Hepatocyte (in vitro differentiated cells): ENCODE measurements around the gene OXSM. TPM values are rescaled to one million over a fixed set of nuclear protein-coding genes. Genes with fewer than 3 reads are reported as not detected.

Experiments used
- DNase-seq: peaks from one replicate; pipeline ENCODE4 v3.0.0-alpha.2; 2016; ENCODE audit warnings: low spot score
- H2AFZ ChIP-seq: fragments of 200-600 bp; sonication (generic); 2 replicates; pipeline ENCODE4 v1.6.0; 2016; ENCODE audit warnings: antibody characterized with exemption, mild to moderate bottlenecking
- H3K27ac ChIP-seq: fragments of 200-600 bp; sonication (generic); 2 replicates; pipeline ENCODE4 v1.5.1; 2016; ENCODE audit warnings: mild to moderate bottlenecking
- H3K27me3 ChIP-seq: fragments of 200-600 bp; sonication (generic); 2 replicates; pipeline ENCODE4 v1.6.1; 2016
- H3K36me3 ChIP-seq: fragments of 200-600 bp; sonication (generic); replicated peaks from 2 replicates; pipeline ENCODE4 v1.5.1; 2016; ENCODE audit warnings: low read depth; ENCODE audit not compliant: insufficient read depth
- H3K4me1 ChIP-seq: fragments of 200-600 bp; sonication (generic); 2 replicates; pipeline ENCODE4 v1.5.1; 2016; ENCODE audit warnings: mild to moderate bottlenecking, moderate library complexity; ENCODE audit not compliant: insufficient read depth
- H3K4me2 ChIP-seq: fragments of 200-600 bp; sonication (generic); 2 replicates; pipeline ENCODE4 v1.6.0; 2016
- H3K4me3 ChIP-seq: fragments of 200-600 bp; sonication (generic); 2 replicates; pipeline ENCODE4 v1.5.1; 2016; ENCODE audit warnings: mild to moderate bottlenecking
- H3K79me2 ChIP-seq: fragments of 200-600 bp; sonication (generic); 2 replicates; pipeline ENCODE4 v1.6.0; 2017; ENCODE audit warnings: mild to moderate bottlenecking
- H3K9me2 ChIP-seq: fragments of 200-600 bp; sonication (generic); replicated peaks from 2 replicates; pipeline ENCODE4 v1.6.0; 2017; ENCODE audit warnings: mild to moderate bottlenecking; ENCODE audit not compliant: insufficient read depth
- H3K9me3 ChIP-seq: fragments of 200-600 bp; sonication (generic); 2 replicates; pipeline ENCODE4 v1.5.1; 2016; ENCODE audit warnings: low read depth, mild to moderate bottlenecking
- H4K20me1 ChIP-seq: fragments of 200-600 bp; sonication (generic); 2 replicates; pipeline ENCODE4 v1.6.0; 2016; ENCODE audit warnings: mild to moderate bottlenecking; ENCODE audit not compliant: insufficient read depth, poor library complexity, severe bottlenecking
- EZH2 ChIP-seq: fragments of 200-600 bp; sonication (generic); IDR thresholded peaks from 2 replicates; pipeline ENCODE4 v1.6.1; 2016; ENCODE audit warnings: antibody characterized with exemption, mild to moderate bottlenecking, borderline replicate concordance
- EZH2phosphoT487 ChIP-seq: fragments of 200-600 bp; sonication (generic); IDR thresholded peaks from one replicate; pipeline ENCODE4 v1.6.1; 2018; ENCODE audit warnings: antibody characterized with exemption, mild to moderate bottlenecking, low read depth, moderate library complexity; ENCODE audit not compliant: unreplicated experiment, severe bottlenecking
- WGBS: methylation state at CpG from one replicate; pipeline ENCODE4 v1.1.6; 2016; ENCODE audit warnings: low lambda C conversion rate; ENCODE audit errors: missing lambda C conversion rate; 5-methylcytosine and 5-hydroxymethylcytosine counted together
- polyA plus RNA-seq: library from polyadenylated mRNA; unstranded; fragments of >200 nt; fragmentation: Nextera tagmentation; extraction: Ambion mirVana; gene quantifications from 2 replicates; pipeline ENCODE4 v1.2.1, GENCODE V29; 2016
- total RNA-seq: library from RNA; depleted of rRNA; stranded (reverse); fragments of >200 nt; gene quantifications from 2 replicates; pipeline ENCODE4 v1.2.3, GENCODE V29; 2014
- TF ChIP-seq, protein P1 (sequence below): fragments of 200-600 bp; sonication (generic); IDR thresholded peaks from 2 replicates; pipeline ENCODE4 v1.5.1; 2016; ENCODE audit warnings: antibody characterized with exemption, mild to moderate bottlenecking; ENCODE audit not compliant: poor library complexity

Gene OXSM
- total and polyA plus RNA-seq, 2 experiments from 2014 or later = 6.5 to 8.8 TPM

DNA sequence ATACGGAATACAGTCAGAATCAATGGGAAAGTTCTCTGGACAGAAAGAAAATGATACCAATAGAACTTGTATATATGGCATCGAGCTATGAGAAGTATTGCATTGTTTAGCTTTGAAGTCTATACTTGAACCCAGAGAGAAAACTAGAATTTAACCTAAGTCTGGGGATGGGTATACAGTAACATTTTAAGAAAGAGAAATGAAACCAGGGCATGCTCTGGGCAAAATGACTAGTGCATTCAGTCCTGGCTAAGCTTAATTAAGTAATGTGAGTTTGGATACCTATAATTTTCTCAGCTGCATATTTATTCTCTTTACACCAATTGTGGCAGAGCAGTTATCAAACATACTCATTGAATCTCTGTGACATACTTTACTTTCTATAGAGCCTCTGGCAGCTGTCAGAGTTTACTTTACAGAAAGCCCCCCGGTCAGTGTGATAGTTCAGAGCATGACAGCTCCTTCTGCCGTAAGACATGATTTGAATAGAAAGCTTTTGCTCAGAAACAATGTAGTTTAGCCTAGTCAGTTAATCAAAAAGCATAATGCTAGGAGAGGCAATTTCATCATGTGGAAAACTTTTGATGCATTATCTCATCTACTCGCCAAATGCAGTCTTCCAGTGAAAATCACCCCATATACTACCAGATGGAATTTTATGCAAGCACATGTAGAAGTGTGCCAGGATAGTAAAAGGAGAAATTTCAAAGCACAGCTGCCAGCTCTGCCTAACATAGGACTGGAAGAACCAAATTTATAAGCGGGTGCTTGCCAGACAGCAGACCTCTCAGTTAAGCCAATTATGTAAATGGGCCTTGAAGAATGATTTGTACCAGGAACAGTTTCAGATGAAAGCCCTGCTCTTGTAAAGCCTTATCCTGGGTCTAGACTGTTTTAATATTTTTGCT, 40.7 kb downstream of the OXSM start:
- H2AFZ ChIP-seq = no peak overlapping the region

DNA sequence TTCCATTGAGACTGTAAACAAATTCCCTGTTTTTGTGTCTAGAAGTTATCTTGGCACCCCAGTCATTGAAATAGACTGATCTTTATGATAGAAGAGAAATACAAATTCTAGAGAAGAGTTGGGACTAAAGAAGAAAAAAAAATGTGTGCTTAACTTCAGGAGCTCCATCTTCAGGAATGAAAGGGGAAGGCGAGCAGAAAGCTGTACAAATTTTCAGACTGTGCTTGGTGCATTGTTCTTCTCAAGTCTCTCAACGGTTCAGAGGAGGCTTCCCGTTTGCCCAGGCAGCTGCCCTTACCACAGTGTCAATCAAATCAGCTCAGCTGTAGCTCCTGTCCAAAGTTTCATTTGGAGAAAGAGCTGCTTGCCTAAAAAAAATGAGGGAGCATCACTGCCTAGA, 41.7 kb downstream of the OXSM start:
- Histone ChIP-seq H3K36me3 (no peaks in the 10 kb centered on the region), H3K4me1 (no peaks in the 10 kb centered on the region), H3K9me2 (no peaks in the 10 kb centered on the region), H4K20me1 (no peaks in the 10 kb centered on the region), H3K27me3 (no peaks in the 10 kb centered on the region), H3K27ac (peak overlapping the region; percentile 44), H3K79me2 (no peaks in the 10 kb centered on the region), H2AFZ (no peak overlapping the region), H3K4me3 (no peak overlapping the region), H3K4me2 (peak overlapping the region; percentile 14), H3K9me3 (no peaks in the 10 kb centered on the region)
- DNase-seq = peak; percentile 22
- TF ChIP-seq, protein P1, sequence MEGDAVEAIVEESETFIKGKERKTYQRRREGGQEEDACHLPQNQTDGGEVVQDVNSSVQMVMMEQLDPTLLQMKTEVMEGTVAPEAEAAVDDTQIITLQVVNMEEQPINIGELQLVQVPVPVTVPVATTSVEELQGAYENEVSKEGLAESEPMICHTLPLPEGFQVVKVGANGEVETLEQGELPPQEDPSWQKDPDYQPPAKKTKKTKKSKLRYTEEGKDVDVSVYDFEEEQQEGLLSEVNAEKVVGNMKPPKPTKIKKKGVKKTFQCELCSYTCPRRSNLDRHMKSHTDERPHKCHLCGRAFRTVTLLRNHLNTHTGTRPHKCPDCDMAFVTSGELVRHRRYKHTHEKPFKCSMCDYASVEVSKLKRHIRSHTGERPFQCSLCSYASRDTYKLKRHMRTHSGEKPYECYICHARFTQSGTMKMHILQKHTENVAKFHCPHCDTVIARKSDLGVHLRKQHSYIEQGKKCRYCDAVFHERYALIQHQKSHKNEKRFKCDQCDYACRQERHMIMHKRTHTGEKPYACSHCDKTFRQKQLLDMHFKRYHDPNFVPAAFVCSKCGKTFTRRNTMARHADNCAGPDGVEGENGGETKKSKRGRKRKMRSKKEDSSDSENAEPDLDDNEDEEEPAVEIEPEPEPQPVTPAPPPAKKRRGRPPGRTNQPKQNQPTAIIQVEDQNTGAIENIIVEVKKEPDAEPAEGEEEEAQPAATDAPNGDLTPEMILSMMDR = peak; percentile 46
- TF ChIP-seq EZH2 = no peak
- 30% methylated on average over 3 of the region's 3 CpGs for WGBS

More for the DNA sequence above, 40.7 kb downstream of the OXSM start:
- H3K9me3 ChIP-seq = no peaks in the 10 kb centered on the region
- DNase-seq = peak; percentile 18
- no peaks in the 10 kb centered on the region for H3K27me3 ChIP-seq
- peak overlapping the region; percentile 59 for H3K27ac ChIP-seq
- H3K4me1 ChIP-seq = no peaks in the 10 kb centered on the region
- no peaks in the 10 kb centered on the region for H3K9me2 ChIP-seq
- peak overlapping the region; percentile 14 for H3K4me2 ChIP-seq
- WGBS = 70% methylated on average over 6 of the region's 6 CpGs
- no peak overlapping the region for H3K4me3 ChIP-seq
- H3K36me3 ChIP-seq = no peaks in the 10 kb centered on the region
- H4K20me1 ChIP-seq = no peaks in the 10 kb centered on the region
- TF ChIP-seq EZH2 = no peak
- TF ChIP-seq, protein P1 = no peak
- TF ChIP-seq EZH2phosphoT487 = no peak
- H3K79me2 ChIP-seq = no peaks in the 10 kb centered on the region

DNA sequence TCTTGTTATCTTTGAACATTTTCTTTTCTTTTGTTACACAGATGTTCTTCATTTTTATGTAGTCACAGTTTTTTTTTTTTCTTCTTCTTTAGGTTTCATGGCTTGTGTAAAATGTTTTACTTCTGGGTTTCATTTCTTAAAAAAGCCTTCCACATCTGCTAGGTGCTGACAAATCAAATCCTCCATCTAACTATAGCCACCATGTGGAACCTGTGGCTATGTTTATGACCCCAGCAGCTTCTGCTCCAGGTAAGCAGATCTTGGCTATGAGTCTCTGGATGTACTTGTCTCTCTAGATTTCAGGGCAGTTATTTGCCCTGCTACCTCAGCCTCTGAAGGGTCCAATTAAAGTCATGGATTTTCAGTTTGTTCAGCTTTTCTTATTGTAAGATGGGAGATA, 44.5 kb downstream of the OXSM start:
- DNase-seq = no peak
- TF ChIP-seq EZH2 (no peak), EZH2phosphoT487 (no peak)
- TF ChIP-seq, protein P1 = no peak
- no peaks in the 10 kb centered on the region for H3K9me3 ChIP-seq
- no peaks in the 10 kb centered on the region for H3K4me1 ChIP-seq
- no peaks in the 10 kb centered on the region for H3K36me3 ChIP-seq
- H3K27ac ChIP-seq = no peak overlapping the region
- H4K20me1 ChIP-seq = no peaks in the 10 kb centered on the region
- no peaks in the 10 kb centered on the region for H3K27me3 ChIP-seq
- no peaks in the 10 kb centered on the region for H3K79me2 ChIP-seq
- H2AFZ ChIP-seq = no peak overlapping the region
- no peak overlapping the region for H3K4me3 ChIP-seq
- no peaks in the 10 kb centered on the region for H3K9me2 ChIP-seq
- H3K4me2 ChIP-seq = no peak overlapping the region
